Natural killer cell treated with Interleukin-12 subunit alpha and Interleukin-12 subunit beta and Interleukin-15 and Interleukin-18, amount 100 ng/mL, for 72 hours (primary cell): ENCODE results near the gene CHCHD2. TPM values are rescaled to one million over a fixed set of nuclear protein-coding genes. Genes with fewer than 3 reads are reported as not detected.
A peak's percentile ranks its signal among the peaks of the same experiment; 100 is the strongest.
"Not testable (repeated sequence)": the region's sequence is repeated elsewhere in the genome, so short reads cannot be mapped to it uniquely, and the experiment has no call there.

Experiments used
- ATAC-seq, 2 donors: fragments of 150-1000 bp; cut with Tn5 transposase in 1 of 2; sonication (Bioruptor Pico), chemical (Tn5 transposase) in 1 of 2; 2 replicates each; pipeline ENCODE4 v1.10.0; 2021
- DNase-seq: peaks from one replicate; pipeline ENCODE4 v3.0.0; 2022; ENCODE audit warnings: low spot score
- H3K27ac Mint-ChIP-seq, 2 donors: 1 replicate in 1 of 2; 2 replicates in 1 of 2; pipeline ENCODE4 v1.8.0; 2022; ENCODE audit warnings: mixed read lengths in 2 of 2, mild to moderate bottlenecking in 1 of 2, moderate library complexity in 1 of 2
- H3K27me3 Mint-ChIP-seq, 2 donors: 1 replicate in 1 of 2; 2 replicates in 1 of 2; pipeline ENCODE4 v1.8.0; 2022; ENCODE audit warnings: mixed read lengths in 2 of 2
- H3K36me3 Mint-ChIP-seq: one replicate; pipeline ENCODE4 v1.8.0; 2022; ENCODE audit warnings: mixed read lengths
- H3K4me1 Mint-ChIP-seq, 2 donors: 1 replicate in 1 of 2; 2 replicates in 1 of 2; pipeline ENCODE4 v1.8.0; 2022; ENCODE audit warnings: low read depth in 2 of 2, mixed read lengths in 2 of 2, mild to moderate bottlenecking in 1 of 2
- H3K4me3 Mint-ChIP-seq: one replicate; pipeline ENCODE4 v1.8.0; 2022; ENCODE audit warnings: mixed read lengths
- H3K9me3 Mint-ChIP-seq: 2 replicates; pipeline ENCODE4 v1.8.0; 2022; ENCODE audit warnings: mixed read lengths
- total RNA-seq, 2 donors: library from RNA; stranded (reverse); gene quantifications; one replicate each; pipeline ENCODE4 v1.2.3, GENCODE V29; 2022

Gene CHCHD2
- total RNA-seq, 2 donors from 2014 or later, result 419 to 616 TPM

DNA sequence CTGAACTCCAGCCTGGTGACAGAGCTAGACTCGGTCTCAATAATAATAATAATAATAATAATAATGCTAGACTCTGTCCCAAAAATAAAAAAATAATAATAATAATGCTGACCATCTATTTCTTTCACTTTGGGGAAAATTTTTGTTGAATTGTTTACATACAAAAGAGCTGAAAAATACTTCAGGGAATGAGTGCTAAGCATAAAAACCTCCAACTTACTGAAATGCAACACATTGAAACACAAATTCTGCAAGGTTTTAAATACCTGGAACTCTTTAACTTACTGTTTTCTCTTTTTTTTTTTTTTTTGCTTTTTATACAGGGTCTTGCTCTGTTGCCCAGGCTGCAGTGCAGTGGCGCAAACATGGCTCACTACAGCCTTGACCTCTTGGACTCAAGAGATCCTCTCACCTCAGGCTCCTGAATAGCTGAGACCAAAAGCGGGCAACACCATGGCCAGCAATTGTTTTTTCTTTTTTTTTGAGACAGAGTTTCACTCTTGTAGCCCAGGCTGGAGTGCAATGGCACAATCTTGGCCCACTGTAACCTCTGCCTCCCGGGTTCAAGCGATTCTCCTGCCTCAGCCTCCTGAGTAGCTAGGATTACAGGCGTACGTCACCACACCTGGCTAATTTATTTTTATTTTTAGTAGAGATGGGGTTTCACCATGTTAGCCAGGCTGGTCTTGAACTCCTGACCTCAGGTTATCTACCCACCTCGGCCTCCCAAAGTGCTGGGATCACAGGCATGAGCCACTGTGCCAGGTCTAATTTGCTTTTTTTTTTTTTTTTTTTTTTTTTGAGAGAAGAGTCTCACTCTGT is 7.9 kb downstream of the CHCHD2 start:
- H3K4me1 Mint-ChIP-seq, H3K4me3 Mint-ChIP-seq, ATAC-seq, H3K27me3 Mint-ChIP-seq, H3K9me3 Mint-ChIP-seq, H3K27ac Mint-ChIP-seq, DNase-seq: not testable (repeated sequence)
- peaks cover 16% of the 10 kb centered on the region for H3K36me3 Mint-ChIP-seq

DNA sequence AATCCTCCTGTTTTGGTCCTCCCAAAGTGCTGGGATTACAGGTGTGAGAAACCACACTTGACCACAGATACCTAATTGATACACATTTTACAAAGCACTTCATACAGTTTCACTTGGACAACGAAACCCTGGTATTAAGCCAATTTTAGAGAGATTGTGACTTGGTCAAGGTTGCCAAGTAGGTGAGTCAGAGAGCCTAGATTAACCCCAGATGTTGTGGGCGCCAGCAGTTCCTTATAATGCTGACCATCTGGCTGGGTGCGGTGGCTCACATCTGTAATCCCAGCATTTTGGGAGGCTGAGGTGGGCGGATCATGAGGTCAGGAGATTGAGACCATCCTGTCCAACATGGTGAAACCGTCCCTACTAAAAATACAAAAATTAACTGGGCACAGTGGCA is 8.6 kb downstream of the CHCHD2 start:
- H3K9me3 Mint-ChIP-seq, result no peaks in the 10 kb centered on the region
- peaks cover 16% of the 10 kb centered on the region for H3K36me3 Mint-ChIP-seq
- H3K4me3 Mint-ChIP-seq, result no peak overlapping the region
- DNase-seq, result no peak
- H3K27ac Mint-ChIP-seq, result no peak overlapping the region
- no peak for ATAC-seq
- no peaks in the 10 kb centered on the region for H3K27me3 Mint-ChIP-seq
- H3K4me1 Mint-ChIP-seq, result peaks cover 0 to 7% of the 10 kb centered on the region in 2 donors

GRCh38 chr7:56092789-56093531 is 13.3 kb downstream of the CHCHD2 start, which contains the start of gene PHKG1:
Gene PHKG1, minus strand, starts transcription at chr7:56092952. Its CDS starts 4,011 bp downstream, at chr7:56088941.
- H3K36me3 Mint-ChIP-seq, result no peaks in the 10 kb centered on the region
- ATAC-seq (peak in 1 of 2 donors; percentile 37), DNase-seq (no peak)
- H3K27ac Mint-ChIP-seq, result no peak within 1 kb of the TSS
- H3K27me3 Mint-ChIP-seq, result no peaks in the 10 kb centered on the region
- H3K4me1 Mint-ChIP-seq, result no peaks in the 10 kb centered on the region
- H3K9me3 Mint-ChIP-seq, result no peaks in the 10 kb centered on the region
- H3K4me3 Mint-ChIP-seq, result no peak within 1 kb of the TSS

GRCh38 chr7:56092388-56092787 is 13.9 kb downstream of the CHCHD2 start:
- not testable (repeated sequence) for H3K9me3 Mint-ChIP-seq, ATAC-seq

GRCh38 chr7:56091591-56091990 is 14.7 kb downstream of the CHCHD2 start:
- Mint-ChIP-seq H3K4me1 (no peaks in the 10 kb centered on the region), H3K27ac (no peak overlapping the region), H3K27me3 (no peaks in the 10 kb centered on the region), H3K9me3 (no peaks in the 10 kb centered on the region), H3K36me3 (no peaks in the 10 kb centered on the region), H3K4me3 (no peak overlapping the region)
- ATAC-seq (peak; percentile 7 to 15), DNase-seq (no peak)

More at GRCh38 chr7:56092388-56092787, 13.9 kb downstream of the CHCHD2 start:
- DNase-seq, H3K36me3 Mint-ChIP-seq, H3K27me3 Mint-ChIP-seq, H3K4me3 Mint-ChIP-seq, H3K4me1 Mint-ChIP-seq, H3K27ac Mint-ChIP-seq: not testable (repeated sequence)

DNA sequence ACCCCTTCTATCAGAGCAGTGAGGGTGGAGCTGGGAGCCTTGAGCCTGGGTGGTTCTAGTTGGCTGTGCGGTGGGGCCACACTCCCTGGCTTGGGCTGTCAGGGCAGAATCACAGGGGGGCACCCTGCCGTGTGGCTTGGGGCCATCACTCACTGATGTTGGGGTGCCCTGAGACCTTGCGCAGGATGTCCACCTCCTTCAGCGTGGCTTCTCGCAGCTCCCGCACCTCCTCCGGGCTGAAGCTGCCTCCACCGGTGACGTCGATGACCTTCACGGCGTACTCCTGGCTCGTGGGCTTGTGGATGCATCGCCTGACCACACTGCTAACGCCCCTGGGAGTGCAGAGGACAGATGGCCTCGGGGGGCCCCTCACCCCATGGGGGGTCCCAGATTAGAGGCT is 18.8 kb downstream of the CHCHD2 start:
- Mint-ChIP-seq H3K4me1 (peaks cover 0 to 2% of the 10 kb centered on the region in 2 donors), H3K36me3 (no peaks in the 10 kb centered on the region), H3K4me3 (no peak overlapping the region), H3K27me3 (no peaks in the 10 kb centered on the region), H3K27ac (no peak overlapping the region), H3K9me3 (no peaks in the 10 kb centered on the region)
- DNase-seq (no peak), ATAC-seq (no peak)

DNA sequence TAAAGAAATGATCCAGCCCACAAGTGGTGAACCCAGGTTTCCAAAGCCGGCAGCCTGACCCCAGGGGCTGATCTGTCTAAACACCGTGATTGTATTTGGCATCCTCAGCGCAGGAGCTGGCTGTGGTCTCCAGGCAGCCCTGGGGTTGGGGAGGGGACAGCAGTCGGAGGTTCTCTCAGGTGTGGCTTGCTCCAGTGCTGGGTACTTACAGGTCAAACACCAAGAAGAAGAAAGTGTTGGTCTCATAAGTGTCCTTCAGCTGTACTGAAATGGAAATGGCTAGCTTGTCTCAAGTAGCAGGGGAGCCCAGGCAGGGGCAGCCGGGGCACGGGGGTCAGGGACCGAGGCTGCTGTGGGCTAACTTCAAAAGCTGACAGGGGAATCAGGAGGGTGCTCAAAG is 19.5 kb downstream of the CHCHD2 start:
- no peaks in the 10 kb centered on the region for H3K27me3 Mint-ChIP-seq
- H3K4me1 Mint-ChIP-seq, result peaks cover 0 to 2% of the 10 kb centered on the region in 2 donors
- DNase-seq, result no peak
- H3K27ac Mint-ChIP-seq, result no peak overlapping the region
- no peak for ATAC-seq
- H3K36me3 Mint-ChIP-seq, result no peaks in the 10 kb centered on the region
- no peak overlapping the region for H3K4me3 Mint-ChIP-seq
- H3K9me3 Mint-ChIP-seq, result no peaks in the 10 kb centered on the region

- DNase-seq (no peak), ATAC-seq (no peak)
- H3K27me3 Mint-ChIP-seq, result no peaks in the 10 kb centered on the region
- no peaks in the 10 kb centered on the region for H3K9me3 Mint-ChIP-seq
- no peaks in the 10 kb centered on the region for H3K36me3 Mint-ChIP-seq
- peaks cover 0 to 5% of the 10 kb centered on the region in 2 donors for H3K4me1 Mint-ChIP-seq
- no peak overlapping the region for H3K4me3 Mint-ChIP-seq
- H3K27ac Mint-ChIP-seq, result no peak overlapping the region
Observed at GRCh38 chr7:56083150-56083785, 23.0 kb downstream of the CHCHD2 start.

GRCh38 chr7:56081626-56082340 is 24.5 kb downstream of the CHCHD2 start:
- Mint-ChIP-seq H3K9me3 (no peaks in the 10 kb centered on the region), H3K4me1 (peaks cover 0 to 5% of the 10 kb centered on the region in 2 donors), H3K27me3 (no peaks in the 10 kb centered on the region), H3K27ac (no peak overlapping the region), H3K4me3 (no peak overlapping the region), H3K36me3 (no peaks in the 10 kb centered on the region)
- DNase-seq, result no peak
- no peak for ATAC-seq

DNA sequence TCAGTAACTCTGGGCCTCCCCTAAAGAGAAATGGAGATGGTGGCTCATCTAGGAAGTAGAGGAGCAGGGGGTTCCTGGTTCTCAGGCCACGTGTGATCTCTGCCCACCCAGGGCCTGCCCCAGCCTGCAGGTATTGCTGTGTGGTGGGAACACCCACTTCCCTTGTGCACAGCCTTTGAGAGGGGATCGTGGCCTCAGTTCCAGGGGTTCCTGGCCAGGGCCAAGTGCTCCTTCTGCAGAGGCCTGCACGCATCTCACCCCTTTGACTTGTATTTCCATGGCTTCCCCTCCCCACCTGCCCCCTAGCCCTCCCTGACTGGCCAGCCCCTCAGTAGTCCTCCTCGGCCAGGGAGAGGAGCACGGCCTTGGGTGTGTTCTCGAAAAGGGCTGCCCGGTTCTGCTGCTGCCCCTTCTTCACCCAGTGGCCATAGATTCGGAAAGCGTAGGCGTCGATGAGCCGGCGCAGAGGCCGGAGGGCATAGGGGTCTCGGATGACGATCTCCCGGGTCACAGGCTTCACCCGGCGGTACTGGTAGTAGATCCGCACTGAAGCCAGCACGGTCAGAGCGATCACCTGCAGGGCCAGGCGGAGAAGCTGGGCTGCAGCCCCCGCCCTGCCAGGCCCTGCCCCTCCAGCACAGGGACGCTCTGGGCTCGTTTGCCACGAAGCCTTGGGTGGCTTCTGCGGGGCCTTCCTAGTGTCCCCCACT is 25.4 kb downstream of the CHCHD2 start:
- H3K9me3 Mint-ChIP-seq, H3K36me3 Mint-ChIP-seq, H3K4me1 Mint-ChIP-seq, DNase-seq, H3K4me3 Mint-ChIP-seq, ATAC-seq, H3K27ac Mint-ChIP-seq, H3K27me3 Mint-ChIP-seq: not testable (repeated sequence)

DNA sequence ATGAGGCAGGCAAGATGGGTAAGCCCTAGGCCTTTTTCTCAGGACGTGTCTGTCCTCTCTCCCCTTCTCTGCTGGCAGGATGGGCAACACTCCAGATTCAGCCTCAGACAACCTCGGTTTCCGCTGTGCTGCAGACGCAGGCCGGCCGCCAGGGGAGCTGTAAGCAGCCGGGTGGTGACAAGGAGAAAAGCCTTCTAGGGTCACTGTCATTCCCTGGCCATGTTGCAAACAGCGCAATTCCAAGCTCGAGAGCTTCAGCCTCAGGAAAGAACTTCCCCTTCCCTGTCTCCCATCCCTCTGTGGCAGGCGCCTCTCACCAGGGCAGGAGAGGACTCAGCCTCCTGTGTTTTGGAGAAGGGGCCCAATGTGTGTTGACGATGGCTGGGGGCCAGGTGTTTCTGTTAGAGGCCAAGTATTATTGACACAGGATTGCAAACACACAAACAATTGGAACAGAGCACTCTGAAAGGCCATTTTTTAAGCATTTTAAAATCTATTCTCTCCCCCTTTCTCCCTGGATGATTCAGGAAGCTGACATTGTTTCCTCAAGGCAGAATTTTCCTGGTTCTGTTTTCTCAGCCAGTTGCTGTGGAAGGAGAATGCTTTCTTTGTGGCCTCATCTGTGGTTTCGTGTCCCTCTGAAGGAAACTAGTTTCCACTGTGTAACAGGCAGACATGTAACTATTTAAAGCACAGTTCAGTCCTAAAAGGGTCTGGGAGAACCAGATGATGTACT is 26.7 kb downstream of the CHCHD2 start:
- H3K9me3 Mint-ChIP-seq, result no peaks in the 10 kb centered on the region
- no peaks in the 10 kb centered on the region for H3K36me3 Mint-ChIP-seq
- peaks cover 0 to 5% of the 10 kb centered on the region in 2 donors for H3K4me1 Mint-ChIP-seq
- no peaks in the 10 kb centered on the region for H3K27me3 Mint-ChIP-seq
- ATAC-seq, result no peak
- no peak overlapping the region for H3K4me3 Mint-ChIP-seq
- DNase-seq, result no peak
- no peak overlapping the region for H3K27ac Mint-ChIP-seq

GRCh38 chr7:56078196-56078595 is 28.1 kb downstream of the CHCHD2 start:
- DNase-seq, result no peak
- H3K27me3 Mint-ChIP-seq, result no peaks in the 10 kb centered on the region
- H3K36me3 Mint-ChIP-seq, result peaks cover 5% of the 10 kb centered on the region
- no peaks in the 10 kb centered on the region for H3K9me3 Mint-ChIP-seq
- H3K27ac Mint-ChIP-seq, result no peak overlapping the region
- ATAC-seq, result no peak
- peaks cover 6 to 10% of the 10 kb centered on the region in 2 donors for H3K4me1 Mint-ChIP-seq
- H3K4me3 Mint-ChIP-seq, result no peak overlapping the region
